Mononuclear cell (primary cell): ENCODE results near the gene OR10K2. TPM values are rescaled to one million over a fixed set of nuclear protein-coding genes. Genes with fewer than 3 reads are reported as not detected.
"Not testable (repeated sequence)": the region's sequence is repeated elsewhere in the genome, so short reads cannot be mapped to it uniquely, and the experiment has no call there.

Source experiments
- H3K27me3 ChIP-seq: 2 replicates; pipeline ENCODE4 v1.6.0; 2011; ENCODE audit warnings: low read length, control low read depth; ENCODE audit not compliant: insufficient read depth
- H3K4me1 ChIP-seq: 2 replicates; pipeline ENCODE4 v1.5.1; 2011; ENCODE audit warnings: mild to moderate bottlenecking, low read length, control low read depth; ENCODE audit not compliant: insufficient read depth
- H3K4me3 ChIP-seq: 2 replicates; pipeline ENCODE4 v1.5.1; 2011; ENCODE audit warnings: mild to moderate bottlenecking, low read length, moderate library complexity
- H3K9me3 ChIP-seq: 2 replicates; pipeline ENCODE4 v1.5.1; 2011; ENCODE audit warnings: low read depth, mild to moderate bottlenecking, control low read depth, low read length
- total RNA-seq: library from RNA; depleted of rRNA; stranded (reverse); fragments of >200 nt; gene quantifications from one replicate; pipeline ENCODE4 v1.2.3, GENCODE V29; 2012

The OR10K2 gene
- total RNA-seq, 1 donor, result not detected

- no peaks in the 10 kb centered on the region for H3K27me3 ChIP-seq
- no peaks in the 10 kb centered on the region for H3K4me1 ChIP-seq
- no peak within 1 kb of the TSS for H3K4me3 ChIP-seq
- no peaks in the 10 kb centered on the region for H3K9me3 ChIP-seq
Measured at GRCh38 chr1:158398818-158399514, 27.1 kb downstream of the OR10K2 start, which contains the start of gene OR10T2. Gene OR10T2, minus strand, starts transcription at chr1:158399466. Its CDS starts 0 bp downstream, at chr1:158399466.

GRCh38 chr1:158396646-158397045, 29.4 kb downstream of the OR10K2 start:
- no peaks in the 10 kb centered on the region for H3K4me1 ChIP-seq
- no peaks in the 10 kb centered on the region for H3K9me3 ChIP-seq
- no peaks in the 10 kb centered on the region for H3K27me3 ChIP-seq
- H3K4me3 ChIP-seq, result no peak overlapping the region

- no peaks in the 10 kb centered on the region for H3K9me3 ChIP-seq
- H3K4me3 ChIP-seq, result no peak overlapping the region
- H3K27me3 ChIP-seq, result no peaks in the 10 kb centered on the region
- H3K4me1 ChIP-seq, result no peaks in the 10 kb centered on the region
Measured at GRCh38 chr1:158393476-158393875, 32.6 kb downstream of the OR10K2 start.

GRCh38 chr1:158391099-158391498, 34.9 kb downstream of the OR10K2 start:
- Histone ChIP-seq H3K27me3 (no peaks in the 10 kb centered on the region), H3K4me3 (no peak overlapping the region), H3K4me1 (no peaks in the 10 kb centered on the region), H3K9me3 (no peaks in the 10 kb centered on the region)

- Histone ChIP-seq H3K27me3 (no peaks in the 10 kb centered on the region), H3K4me1 (no peaks in the 10 kb centered on the region), H3K9me3 (no peaks in the 10 kb centered on the region), H3K4me3 (no peak overlapping the region)
Measured at GRCh38 chr1:158390331-158390730, 35.7 kb downstream of the OR10K2 start.

- Histone ChIP-seq H3K4me1 (no peaks in the 10 kb centered on the region), H3K9me3 (peaks cover 13% of the 10 kb centered on the region), H3K27me3 (peaks cover 21% of the 10 kb centered on the region), H3K4me3 (no peak overlapping the region)
Measured at GRCh38 chr1:158374860-158375259, 51.2 kb downstream of the OR10K2 start.

- peaks cover 21% of the 10 kb centered on the region for H3K27me3 ChIP-seq
- H3K4me1 ChIP-seq, H3K4me3 ChIP-seq: not testable (repeated sequence)
- peaks cover 13% of the 10 kb centered on the region for H3K9me3 ChIP-seq
Measured at GRCh38 chr1:158374101-158374500, 51.9 kb downstream of the OR10K2 start.

- Histone ChIP-seq H3K27me3 (peaks cover 16% of the 10 kb centered on the region), H3K9me3 (peaks cover 13% of the 10 kb centered on the region), H3K4me3 (no peak overlapping the region), H3K4me1 (no peaks in the 10 kb centered on the region)
Measured at GRCh38 chr1:158371188-158371953, 54.7 kb downstream of the OR10K2 start.

Other genes starting within 250 kb of the OR10K2 start
- gene CD1D, start 245.3 kb downstream of the OR10K2 start, total RNA-seq, result 13.9 TPM
- gene CD1A, start 171.8 kb downstream of the OR10K2 start, total RNA-seq, result 0.21 TPM
- gene CD1C, start 136.3 kb downstream of the OR10K2 start, total RNA-seq, result 12.8 TPM
- gene CD1B, start 94.7 kb downstream of the OR10K2 start, total RNA-seq, result 0.52 TPM
- gene CD1E, start 72.3 kb downstream of the OR10K2 start, total RNA-seq, result 0.52 TPM
- gene OR10T2, start 26.8 kb downstream of the OR10K2 start, total RNA-seq, result not detected
- gene OR10K1, start 35.6 kb upstream of the OR10K2 start, total RNA-seq, result not detected
- gene OR10R2, start 46.0 kb upstream of the OR10K2 start, total RNA-seq, result not detected
- not detected for gene OR6Y1, start 128.2 kb upstream of the OR10K2 start, total RNA-seq
- gene OR6P1, start 144.3 kb upstream of the OR10K2 start, total RNA-seq, result not detected
- not detected for gene OR10X1, start 153.7 kb upstream of the OR10K2 start, total RNA-seq
- gene OR10Z1, start 179.0 kb upstream of the OR10K2 start, total RNA-seq, result 0.31 TPM